ENCODE results near the gene COL8A2.
A peak's percentile ranks its signal among the peaks of the same experiment; 100 is the strongest.

Gene COL8A2

GRCh38 chr1:36109041-36109679 is 15.9 kb downstream of the COL8A2 start:
- no peak for DNase-seq (ENCODE audit: low spot score)

GRCh38 chr1:36108314-36108713 is 16.7 kb downstream of the COL8A2 start:
- no peak for DNase-seq (ENCODE audit: low spot score)

GRCh38 chr1:36107394-36107793 is 17.6 kb downstream of the COL8A2 start:
- no peak for DNase-seq (ENCODE audit: low spot score)

- DNase-seq (ENCODE audit: low spot score) = no peak
Observed at GRCh38 chr1:36106269-36106668, 18.8 kb downstream of the COL8A2 start.

- DNase-seq (ENCODE audit: low spot score) = no peak
Observed at GRCh38 chr1:36101546-36101945, 23.5 kb downstream of the COL8A2 start.

- DNase-seq (ENCODE audit: low spot score) = no peak
Observed at GRCh38 chr1:36100376-36100775, 24.6 kb downstream of the COL8A2 start.

- DNase-seq (ENCODE audit: low spot score) = peak; percentile 79
Observed at GRCh38 chr1:36099681-36100341, 25.2 kb downstream of the COL8A2 start.

- no peak for DNase-seq (ENCODE audit: low spot score)
Observed at GRCh38 chr1:36098650-36099365, 26.2 kb downstream of the COL8A2 start.

- DNase-seq (ENCODE audit: low spot score) = no peak
Observed at GRCh38 chr1:36097693-36098585, 27.1 kb downstream of the COL8A2 start.

- DNase-seq (ENCODE audit: low spot score) = no peak
Observed at GRCh38 chr1:36096500-36097432, 28.3 kb downstream of the COL8A2 start.

- peak; percentile 63 for DNase-seq (ENCODE audit: low spot score)
Observed at GRCh38 chr1:36095760-36096405, 29.1 kb downstream of the COL8A2 start.

- DNase-seq (ENCODE audit: low spot score) = no peak
Observed at GRCh38 chr1:36094621-36095061, 30.4 kb downstream of the COL8A2 start.

- DNase-seq (ENCODE audit: low spot score) = peak; percentile 96
Observed at GRCh38 chr1:36093929-36094328, 31.1 kb downstream of the COL8A2 start.

GRCh38 chr1:36093226-36093625 is 31.8 kb downstream of the COL8A2 start:
- no peak for DNase-seq (ENCODE audit: low spot score)

- no peak for DNase-seq (ENCODE audit: low spot score)
Observed at GRCh38 chr1:36092798-36093185, 32.2 kb downstream of the COL8A2 start.

GRCh38 chr1:36092166-36092797 is 32.7 kb downstream of the COL8A2 start:
- no peak for DNase-seq (ENCODE audit: low spot score)

- no peak for DNase-seq (ENCODE audit: low spot score)
Observed at GRCh38 chr1:36091698-36092097, 33.3 kb downstream of the COL8A2 start.

- DNase-seq (ENCODE audit: low spot score) = no peak
Observed at GRCh38 chr1:36091141-36091540, 33.9 kb downstream of the COL8A2 start.

GRCh38 chr1:36089393-36090121 is 35.5 kb downstream of the COL8A2 start:
- DNase-seq (ENCODE audit: low spot score) = no peak

Data from Ammon's horn (tissue), 1 donor.